T-helper 17 cell (primary cell): Measurements from ENCODE around the gene SYT11. TPM values are rescaled to one million over a fixed set of nuclear protein-coding genes. Genes with fewer than 3 reads are reported as not detected.
"Not testable (repeated sequence)": the region's sequence is repeated elsewhere in the genome, so short reads cannot be mapped to it uniquely, and the experiment has no call there.

Source experiments
- ATAC-seq: fragments of 150-1000 bp; cut with Tn5 transposase; 2 replicates; pipeline ENCODE4 v1.10.0; 2021; ENCODE audit warnings: mild to moderate bottlenecking, moderate library complexity
- DNase-seq, 3 donors: peaks; one replicate each; pipeline versions ENCODE4 v3.0.0 to v3.0.0-alpha.2; 2020 to 2021
- H3K9me3 ChIP-seq: one replicate; pipeline ENCODE4 v1.7.0; 2013; ENCODE audit warnings: low read length, mild to moderate bottlenecking; ENCODE audit not compliant: control insufficient read depth, poor library complexity, severe bottlenecking
- H3K27ac Mint-ChIP-seq: one replicate; pipeline ENCODE4 v1.8.0; 2022; ENCODE audit warnings: mild to moderate bottlenecking, moderate library complexity, mixed read lengths
- H3K27me3 Mint-ChIP-seq: one replicate; pipeline ENCODE4 v1.8.0; 2022; ENCODE audit warnings: mixed read lengths
- H3K36me3 Mint-ChIP-seq: one replicate; pipeline ENCODE4 v1.8.0; 2022; ENCODE audit warnings: low read depth, mixed read lengths
- H3K4me1 Mint-ChIP-seq: one replicate; pipeline ENCODE4 v1.8.0; 2022; ENCODE audit warnings: mild to moderate bottlenecking, mixed read lengths
- H3K4me3 Mint-ChIP-seq: one replicate; pipeline ENCODE4 v1.8.0; 2022; ENCODE audit warnings: mild to moderate bottlenecking, moderate library complexity, mixed read lengths
- total RNA-seq, 4 donors: library from RNA in 2 of 4; stranded (reverse) in 2 of 4; gene quantifications; one replicate each; pipeline ENCODE4 v1.2.3 and lab custom pipeline; 2022 to 2026

SYT11 gene, protein sequence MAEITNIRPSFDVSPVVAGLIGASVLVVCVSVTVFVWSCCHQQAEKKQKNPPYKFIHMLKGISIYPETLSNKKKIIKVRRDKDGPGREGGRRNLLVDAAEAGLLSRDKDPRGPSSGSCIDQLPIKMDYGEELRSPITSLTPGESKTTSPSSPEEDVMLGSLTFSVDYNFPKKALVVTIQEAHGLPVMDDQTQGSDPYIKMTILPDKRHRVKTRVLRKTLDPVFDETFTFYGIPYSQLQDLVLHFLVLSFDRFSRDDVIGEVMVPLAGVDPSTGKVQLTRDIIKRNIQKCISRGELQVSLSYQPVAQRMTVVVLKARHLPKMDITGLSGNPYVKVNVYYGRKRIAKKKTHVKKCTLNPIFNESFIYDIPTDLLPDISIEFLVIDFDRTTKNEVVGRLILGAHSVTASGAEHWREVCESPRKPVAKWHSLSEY
- total RNA-seq (10 to 100 TPM; 27.0 to 30.2 TPM), total RNA-seq (lab: John Stamatoyannopoulos, UW) (69.7 to 74.6 reads per million in 2 donors)

DNA sequence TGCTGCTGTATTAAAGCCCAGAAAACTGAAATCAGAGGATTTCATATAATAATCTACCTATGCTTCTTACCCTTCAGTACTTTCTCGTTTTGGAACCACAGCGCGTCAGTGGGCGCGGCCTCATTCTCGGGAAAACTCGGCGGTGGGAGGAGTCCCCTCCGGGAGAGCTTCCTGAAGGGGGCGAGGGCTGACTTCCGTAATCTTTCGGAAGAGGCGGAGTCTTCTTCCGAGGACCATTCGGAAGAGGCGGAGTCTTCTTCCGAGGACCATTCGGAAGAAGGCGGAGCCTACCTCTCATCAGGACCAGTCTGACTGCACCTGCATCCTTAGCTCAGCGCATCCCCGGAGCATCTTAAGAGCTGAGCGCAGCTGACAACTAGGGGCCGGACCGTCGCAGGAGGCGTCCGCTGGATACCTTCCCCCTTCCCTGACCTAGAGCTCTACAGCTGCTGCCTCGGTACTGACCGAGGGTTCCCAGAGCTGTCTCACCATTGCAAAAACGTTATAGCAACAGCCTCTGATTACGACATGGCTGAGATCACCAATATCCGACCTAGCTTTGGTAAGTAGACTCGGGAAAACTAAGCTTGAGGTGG is at the start of gene SYT11:
TSS of gene SYT11 (plus strand) at position 334 of the 596 bp plus-strand sequence. CDS start at position 529, 195 bp downstream.
- Mint-ChIP-seq H3K27ac (peak within 1 kb of the TSS; percentile 94), H3K4me3 (peak within 1 kb of the TSS; percentile 90), H3K4me1 (peaks cover 26% of the 10 kb centered on the region), H3K36me3 (no peaks in the 10 kb centered on the region), H3K27me3 (no peaks in the 10 kb centered on the region)
- H3K9me3 ChIP-seq = no peaks in the 10 kb centered on the region
- ATAC-seq (peak; percentile 83), DNase-seq (peak; percentile 82 to 89 (median 85))

DNA sequence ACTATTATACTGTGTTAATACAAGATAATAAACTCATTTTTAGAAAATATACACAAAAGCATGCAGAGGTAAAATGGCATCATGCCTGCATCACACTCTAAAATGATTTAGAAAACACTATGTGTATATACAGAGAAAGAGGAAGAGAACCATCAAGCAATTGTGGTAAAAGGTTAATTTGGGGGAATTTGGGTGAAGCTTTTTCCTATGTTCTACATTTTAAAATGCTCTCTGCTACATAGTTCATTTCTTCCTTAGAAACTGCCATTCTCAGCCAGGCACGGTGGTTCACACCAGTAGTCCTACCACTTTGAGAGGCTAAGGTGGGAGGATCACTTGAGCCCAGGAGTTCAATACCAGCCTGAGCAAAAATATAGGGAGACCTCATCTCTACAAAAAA is 46.5 kb upstream of the SYT11 start:
- no peak overlapping the region for H3K4me3 Mint-ChIP-seq
- ATAC-seq = no peak

DNA sequence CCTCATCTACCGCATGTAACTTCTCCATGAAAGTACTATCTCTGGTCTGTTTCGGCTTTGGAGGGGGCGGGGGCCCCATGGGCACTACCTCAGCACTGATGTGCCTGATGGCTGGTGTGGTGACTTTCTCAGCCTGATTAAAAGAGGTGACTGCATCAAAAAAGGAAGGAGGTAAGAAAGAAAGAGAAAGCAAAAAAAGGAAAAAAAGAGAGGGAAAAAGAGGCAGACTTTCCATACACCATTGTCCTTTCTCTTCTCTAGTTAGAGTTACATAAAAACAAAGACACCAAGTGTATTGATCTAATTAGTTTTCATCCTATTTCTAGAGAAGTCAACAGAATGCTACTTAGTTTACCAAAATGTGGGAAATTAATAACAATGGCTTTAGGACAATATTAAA is 45.7 kb upstream of the SYT11 start:
- no peak for DNase-seq

More for the DNA sequence above, 46.5 kb upstream of the SYT11 start:
- Mint-ChIP-seq H3K36me3 (peaks cover 13% of the 10 kb centered on the region), H3K27me3 (no peaks in the 10 kb centered on the region), H3K4me1 (peaks cover 13% of the 10 kb centered on the region), H3K27ac (peak overlapping the region; percentile 85)
- no peaks in the 10 kb centered on the region for H3K9me3 ChIP-seq
- DNase-seq = no peak

DNA sequence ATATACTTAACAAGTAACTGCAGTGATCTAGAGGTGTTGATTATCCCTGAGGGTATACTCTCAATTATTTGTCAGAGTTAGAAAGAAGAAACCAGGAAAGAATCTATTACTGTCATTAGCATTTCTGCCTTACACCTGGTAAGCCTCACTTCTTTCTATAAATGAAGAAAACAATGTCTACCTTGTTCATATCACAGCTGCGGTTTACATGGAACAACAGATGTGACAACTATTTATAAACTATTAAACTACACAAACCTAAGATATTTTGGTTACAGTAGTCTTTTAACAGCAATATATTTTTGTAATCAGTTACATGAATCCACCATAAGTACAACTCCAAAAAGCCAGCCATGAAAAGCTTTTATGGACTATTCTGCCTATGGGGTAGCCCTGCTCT is 43.0 kb upstream of the SYT11 start:
- Mint-ChIP-seq H3K4me3 (no peak overlapping the region), H3K27me3 (no peaks in the 10 kb centered on the region), H3K4me1 (peaks cover 4% of the 10 kb centered on the region), H3K36me3 (peaks cover 16% of the 10 kb centered on the region), H3K27ac (no peak overlapping the region)
- no peaks in the 10 kb centered on the region for H3K9me3 ChIP-seq
- DNase-seq (no peak), ATAC-seq (no peak)

More for the DNA sequence above, 45.7 kb upstream of the SYT11 start:
- H3K36me3 Mint-ChIP-seq = peaks cover 13% of the 10 kb centered on the region
- peaks cover 9% of the 10 kb centered on the region for H3K4me1 Mint-ChIP-seq
- ATAC-seq = no peak
- no peaks in the 10 kb centered on the region for H3K9me3 ChIP-seq
- H3K27ac Mint-ChIP-seq = peak overlapping the region; percentile 85
- H3K4me3 Mint-ChIP-seq = no peak overlapping the region
- H3K27me3 Mint-ChIP-seq = no peaks in the 10 kb centered on the region

DNA sequence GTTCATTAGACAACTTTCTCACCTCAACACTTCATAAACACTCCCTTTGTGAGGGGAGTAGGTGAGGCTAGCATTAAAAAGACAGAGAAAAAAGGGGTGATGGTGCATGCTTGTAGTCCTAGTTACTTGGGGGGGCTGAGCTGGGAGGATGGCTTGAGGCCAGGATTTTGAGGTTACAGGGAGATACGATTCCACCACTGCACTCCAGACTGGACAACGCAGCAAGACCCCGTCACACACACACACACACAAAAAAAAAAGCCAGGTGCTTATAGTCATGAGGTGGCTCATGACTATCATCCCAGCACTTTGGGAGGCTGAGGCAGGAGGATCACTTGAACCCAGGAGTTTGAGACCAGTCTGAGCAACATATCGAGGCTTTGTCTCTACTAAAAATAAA is 31.9 kb upstream of the SYT11 start:
- no peaks in the 10 kb centered on the region for H3K9me3 ChIP-seq
- ATAC-seq = no peak
- DNase-seq = no peak
- Mint-ChIP-seq H3K27ac (peak overlapping the region; percentile 63), H3K36me3 (peaks cover 3% of the 10 kb centered on the region), H3K4me3 (no peak overlapping the region), H3K4me1 (peaks cover 2% of the 10 kb centered on the region), H3K27me3 (no peaks in the 10 kb centered on the region)

DNA sequence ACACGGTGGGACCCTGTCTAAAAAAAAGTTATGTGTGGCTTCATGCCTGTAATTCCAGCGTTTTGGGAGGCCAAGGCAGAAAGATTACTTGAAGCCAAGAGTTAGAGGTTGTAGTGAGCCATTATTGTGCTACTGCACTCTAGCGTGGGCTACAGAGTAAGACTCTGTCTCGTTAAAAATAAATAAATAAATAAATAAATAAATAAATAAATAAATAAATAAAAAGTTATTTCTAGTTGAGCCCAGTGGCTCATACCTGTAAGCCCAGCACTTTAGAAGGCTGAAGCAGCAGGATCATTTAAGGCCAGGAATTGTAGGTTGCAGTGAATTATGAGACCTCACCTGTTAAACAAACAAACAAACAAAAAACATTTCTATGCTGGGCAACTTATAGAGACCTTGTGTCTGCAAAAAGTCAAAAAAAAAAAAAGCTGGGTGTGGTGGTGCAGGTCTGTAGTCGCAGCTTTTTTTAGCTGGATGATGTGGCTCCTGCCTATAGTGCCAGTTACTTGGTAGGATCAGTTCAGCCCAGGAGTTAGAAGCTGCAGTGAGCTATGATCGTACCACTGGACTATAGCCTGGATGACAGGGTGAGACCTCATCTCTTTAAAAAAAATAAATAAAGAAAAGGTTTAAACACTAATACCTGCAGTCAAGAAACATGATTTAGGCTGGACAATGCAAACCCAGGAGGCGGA is 27.9 kb upstream of the SYT11 start:
- H3K27me3 Mint-ChIP-seq = no peaks in the 10 kb centered on the region
- peaks cover under 1% of the 10 kb centered on the region for H3K36me3 Mint-ChIP-seq
- ATAC-seq (no peak), DNase-seq (no peak)
- no peak overlapping the region for H3K4me3 Mint-ChIP-seq
- peaks cover 11% of the 10 kb centered on the region for H3K4me1 Mint-ChIP-seq
- H3K9me3 ChIP-seq = no peaks in the 10 kb centered on the region
- no peak overlapping the region for H3K27ac Mint-ChIP-seq

DNA sequence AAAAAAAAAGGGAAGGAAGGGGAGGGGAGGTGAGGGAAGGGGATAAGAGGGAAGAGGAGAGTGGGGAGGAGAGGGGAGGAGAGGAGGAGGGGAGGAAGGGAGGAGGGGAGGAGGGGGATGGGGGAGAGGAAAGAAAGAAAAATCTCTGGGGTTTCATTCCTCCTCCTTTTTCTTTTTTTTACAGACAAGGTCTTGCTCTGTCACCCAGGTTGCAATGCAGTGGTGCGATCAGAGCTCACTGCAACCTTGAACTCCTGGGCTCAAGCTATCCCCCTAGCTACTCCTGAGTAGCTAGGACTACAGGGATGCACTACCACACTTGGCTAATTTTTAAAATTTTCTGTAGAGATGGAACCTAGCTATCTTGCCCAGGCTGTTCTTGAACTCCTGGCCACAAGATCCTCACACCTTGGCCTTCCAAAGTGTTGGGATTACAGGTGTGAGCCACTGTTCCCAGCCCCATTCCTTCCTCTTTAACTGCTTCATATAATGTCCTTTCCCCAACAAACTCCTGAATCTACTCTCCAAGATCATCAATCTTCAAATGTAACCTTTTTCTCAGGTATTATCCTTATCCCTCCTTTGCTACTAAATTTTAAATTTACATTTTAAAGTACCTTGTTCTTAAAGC is 25.6 kb upstream of the SYT11 start:
- ATAC-seq (no peak), DNase-seq (no peak)
- no peaks in the 10 kb centered on the region for H3K9me3 ChIP-seq
- Mint-ChIP-seq H3K27ac (peak overlapping the region; percentile 22), H3K27me3 (no peaks in the 10 kb centered on the region), H3K36me3 (peaks cover 5% of the 10 kb centered on the region), H3K4me1 (peaks cover 21% of the 10 kb centered on the region), H3K4me3 (no peak overlapping the region)

DNA sequence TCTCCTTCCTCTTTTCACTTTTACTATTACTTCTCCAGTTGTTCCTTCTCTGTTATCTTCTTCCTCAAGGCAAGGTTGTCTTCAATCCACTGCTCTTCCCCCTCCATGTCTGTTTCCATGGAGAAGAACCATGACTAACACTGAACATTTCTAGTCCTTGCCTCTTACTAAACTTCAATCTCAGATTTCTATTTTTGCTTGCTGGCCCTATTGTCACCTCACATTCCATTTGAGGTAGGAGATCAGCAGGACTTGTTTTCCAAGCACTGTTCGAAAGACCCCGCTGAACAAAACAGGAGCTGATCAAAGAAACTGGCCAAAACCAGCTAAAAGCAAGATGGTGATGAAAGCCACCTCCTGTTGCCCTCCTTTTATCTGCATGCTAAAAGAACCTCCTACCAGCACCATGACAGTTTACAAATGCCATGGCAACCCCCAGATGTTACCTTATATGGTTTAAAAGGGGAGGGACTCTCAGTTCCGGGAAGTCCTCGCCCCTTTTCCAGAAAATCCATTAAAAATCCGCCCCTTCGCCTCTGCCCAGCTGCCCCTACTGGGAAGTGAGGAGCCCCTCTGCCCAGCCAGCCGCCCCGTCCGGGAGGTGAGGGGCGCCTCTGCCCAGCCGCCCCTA is 25.0 kb upstream of the SYT11 start:
- H3K9me3 ChIP-seq = no peaks in the 10 kb centered on the region
- DNase-seq (no peak), ATAC-seq (no peak)
- peak overlapping the region; percentile 22 for H3K27ac Mint-ChIP-seq
- peaks cover 21% of the 10 kb centered on the region for H3K4me1 Mint-ChIP-seq
- no peaks in the 10 kb centered on the region for H3K27me3 Mint-ChIP-seq
- H3K36me3 Mint-ChIP-seq = peaks cover 5% of the 10 kb centered on the region
- H3K4me3 Mint-ChIP-seq = no peak overlapping the region

DNA sequence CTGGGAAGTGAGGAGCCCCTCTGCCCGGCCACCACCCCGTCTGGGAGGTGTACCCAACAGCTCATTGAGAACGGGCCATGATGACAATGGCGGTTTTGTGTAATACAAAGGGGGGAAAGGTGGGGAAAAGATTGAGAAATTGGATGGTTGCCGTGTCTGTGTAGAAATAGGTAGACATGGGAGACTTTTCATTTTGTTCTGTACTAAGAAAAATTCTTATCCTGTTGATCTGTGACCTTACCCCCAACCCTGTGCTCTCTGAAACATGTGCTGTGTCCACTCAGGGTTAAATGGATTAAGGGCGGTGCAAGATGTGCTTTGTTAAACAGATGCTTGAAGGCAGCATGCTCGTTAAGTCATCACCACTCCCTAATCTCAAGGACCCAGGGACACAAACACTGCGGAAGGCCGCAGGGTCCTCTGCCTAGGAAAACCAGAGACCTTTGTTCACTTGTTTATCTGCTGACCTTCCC is 24.4 kb upstream of the SYT11 start:
- ATAC-seq, H3K27ac Mint-ChIP-seq, H3K4me3 Mint-ChIP-seq, H3K27me3 Mint-ChIP-seq, DNase-seq, H3K9me3 ChIP-seq, H3K36me3 Mint-ChIP-seq: not testable (repeated sequence)
- peaks cover 23% of the 10 kb centered on the region for H3K4me1 Mint-ChIP-seq

DNA sequence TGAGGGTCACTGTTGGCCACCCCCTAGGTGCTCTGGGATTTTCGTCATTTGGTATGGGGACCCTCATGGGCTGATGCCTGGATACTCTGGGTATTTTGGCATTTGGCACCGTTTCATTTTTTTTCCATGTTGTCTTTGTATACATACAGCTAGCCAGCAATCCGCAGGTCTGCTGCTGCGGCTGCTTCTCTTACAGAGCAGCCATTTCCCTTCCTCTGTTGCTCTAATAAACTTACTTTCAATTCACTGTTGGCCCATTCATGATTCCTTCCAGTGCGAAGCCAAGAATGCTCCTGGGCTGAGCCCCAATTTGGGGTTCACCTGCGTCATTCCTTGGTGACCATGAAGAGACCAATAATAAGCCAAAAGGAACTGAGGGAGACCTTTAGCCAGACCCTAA is 23.8 kb upstream of the SYT11 start:
- H3K27ac Mint-ChIP-seq = peak overlapping the region; percentile 8
- ATAC-seq (no peak), DNase-seq (no peak)
- peaks cover 5% of the 10 kb centered on the region for H3K36me3 Mint-ChIP-seq
- H3K9me3 ChIP-seq = no peaks in the 10 kb centered on the region
- H3K4me3 Mint-ChIP-seq = no peak overlapping the region
- H3K27me3 Mint-ChIP-seq = no peaks in the 10 kb centered on the region
- H3K4me1 Mint-ChIP-seq = peaks cover 23% of the 10 kb centered on the region

DNA sequence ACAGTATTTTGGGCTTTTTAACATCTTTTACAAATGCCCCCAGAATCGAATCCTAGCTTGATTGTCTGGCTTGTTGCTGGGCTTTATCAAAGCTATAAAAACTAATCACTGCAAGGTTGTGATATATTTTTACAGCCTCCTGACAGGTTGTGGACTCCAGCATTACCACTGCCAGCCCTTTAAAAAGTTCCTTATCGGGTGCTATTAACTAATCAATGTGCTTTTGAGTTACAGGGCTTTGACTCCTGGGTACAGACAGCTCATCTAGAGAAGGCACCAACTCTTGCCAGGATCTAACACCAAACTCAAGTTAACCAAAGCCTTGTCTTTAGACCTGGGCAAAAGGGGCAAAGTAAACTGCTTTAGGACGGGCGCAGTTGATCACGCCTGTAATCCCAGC is 19.0 kb upstream of the SYT11 start:
- ATAC-seq (no peak), DNase-seq (no peak)
- H3K4me1 Mint-ChIP-seq = peaks cover 32% of the 10 kb centered on the region
- H3K36me3 Mint-ChIP-seq = peaks cover 5% of the 10 kb centered on the region
- no peaks in the 10 kb centered on the region for H3K27me3 Mint-ChIP-seq
- no peak overlapping the region for H3K4me3 Mint-ChIP-seq
- H3K27ac Mint-ChIP-seq = no peak overlapping the region
- H3K9me3 ChIP-seq = no peaks in the 10 kb centered on the region

DNA sequence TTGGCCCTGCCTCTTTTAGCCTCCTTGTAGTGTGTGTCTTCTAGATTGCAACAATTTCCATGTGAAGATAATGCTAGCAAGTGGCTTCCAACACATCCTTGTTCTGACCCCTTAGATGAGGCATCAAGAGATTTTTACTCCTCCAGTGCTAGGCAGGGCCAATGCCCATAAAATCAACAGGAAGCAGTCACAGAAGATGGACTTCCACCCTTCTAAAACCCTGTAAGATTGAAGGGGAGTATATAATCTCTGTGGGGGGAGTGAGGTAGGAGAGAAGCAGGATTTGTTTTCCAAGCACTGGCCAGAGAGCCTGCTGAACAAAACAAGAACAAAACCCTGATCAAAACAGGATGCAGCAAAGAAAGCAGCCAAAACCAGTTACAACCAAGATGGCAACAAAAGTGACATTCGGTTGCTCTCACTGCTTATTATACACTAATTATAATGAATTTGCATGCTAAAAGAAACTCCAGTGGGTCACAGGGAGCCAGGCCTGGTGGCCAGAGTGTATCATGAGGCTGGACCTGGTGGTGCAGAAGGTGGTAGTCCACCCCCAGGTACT is 14.4 kb upstream of the SYT11 start:
- H3K9me3 ChIP-seq = no peaks in the 10 kb centered on the region
- H3K27me3 Mint-ChIP-seq = no peaks in the 10 kb centered on the region
- DNase-seq (no peak), ATAC-seq (no peak)
- no peak overlapping the region for H3K27ac Mint-ChIP-seq
- H3K36me3 Mint-ChIP-seq = peaks cover 5% of the 10 kb centered on the region
- peaks cover 32% of the 10 kb centered on the region for H3K4me1 Mint-ChIP-seq
- H3K4me3 Mint-ChIP-seq = no peak overlapping the region
